Suppressor macrophage treated with lipopolysaccharide for 1 hour (primary cell): ENCODE measurements around the gene TRAPPC13.
A peak's percentile ranks its signal among the peaks of the same experiment; 100 is the strongest.
"Not testable (repeated sequence)": the region's sequence is repeated elsewhere in the genome, so short reads cannot be mapped to it uniquely, and the experiment has no call there.

Source experiments
- DNase-seq, 3 donors: peaks; one replicate each; pipeline ENCODE4 v3.0.0-alpha.2; 2020 to 2022

Gene TRAPPC13

GRCh38 chr5:65624571-65625555, at the start of gene TRAPPC13, which contains the start of gene SHLD3:
Gene TRAPPC13 (plus strand): TSS chr5:65625027. CDS start chr5:65625061, 34 bp downstream.
Gene SHLD3 (plus strand): TSS chr5:65625027. CDS start chr5:65629588, 4,561 bp downstream.
- DNase-seq: peak; percentile 86 to 91 (median 90)

DNA sequence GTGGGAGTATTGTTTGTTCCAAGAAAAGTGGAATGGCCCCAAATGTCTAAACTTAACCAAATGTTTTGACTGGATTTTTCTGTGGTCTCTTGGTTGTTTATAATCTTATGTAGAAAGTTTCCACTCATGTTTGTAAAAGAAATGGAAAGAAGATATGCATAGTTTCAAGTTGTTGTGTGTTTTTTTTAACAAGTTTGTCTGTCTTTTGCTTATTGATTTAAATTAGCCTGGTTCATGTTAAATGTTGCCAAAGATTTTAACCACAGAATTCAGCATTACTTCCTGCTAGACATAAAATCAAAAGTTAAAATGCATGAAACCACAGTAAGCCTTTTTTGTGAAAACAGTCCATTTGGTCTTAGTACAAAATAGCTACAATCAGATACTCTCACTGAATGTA, 47.7 kb upstream of the TRAPPC13 start:
- DNase-seq: no peak

DNA sequence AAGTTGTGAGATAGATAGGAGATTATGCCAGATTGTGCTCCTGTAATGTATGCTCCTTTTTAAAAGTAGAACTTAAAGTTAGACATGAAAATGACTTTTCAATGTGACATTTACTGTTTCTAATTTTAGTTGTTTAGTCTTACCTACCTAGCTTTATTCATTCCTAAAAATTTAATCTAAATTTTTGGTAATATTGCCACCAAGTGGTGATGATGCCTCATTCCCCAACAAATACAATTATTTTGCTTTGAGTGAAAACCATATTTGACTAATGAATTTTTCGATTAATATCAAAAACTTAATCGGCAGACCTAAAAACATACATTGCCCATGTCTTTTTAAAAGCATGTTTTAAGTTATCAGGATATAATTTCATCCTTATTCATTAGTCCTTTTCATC, 36.1 kb upstream of the TRAPPC13 start:
- DNase-seq: no peak

DNA sequence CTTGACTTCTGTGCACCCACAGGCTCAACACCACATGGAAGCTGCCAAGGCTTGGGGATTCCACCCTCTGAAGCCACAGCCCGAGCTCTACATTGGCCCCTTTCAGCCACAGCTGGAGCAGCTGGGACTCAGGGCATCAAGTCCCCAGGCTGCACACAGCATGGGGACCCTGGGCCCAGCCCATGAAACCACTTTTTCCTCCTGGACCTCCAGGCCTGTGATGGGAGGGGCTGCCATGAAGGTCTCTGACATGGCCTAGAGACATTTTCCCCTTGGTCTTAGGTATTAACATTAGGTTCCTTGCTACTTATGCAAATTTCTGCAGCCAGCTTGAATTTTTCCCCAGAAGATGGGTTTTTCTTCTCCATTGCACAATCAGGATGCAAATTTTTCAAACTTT, 23.1 kb upstream of the TRAPPC13 start:
- DNase-seq: peak in 2 of 3 donors; percentile 2 to 39

- no peak for DNase-seq
Measured at GRCh38 chr5:65611524-65611923, 13.3 kb upstream of the TRAPPC13 start.

GRCh38 chr5:65612298-65612907, 12.4 kb upstream of the TRAPPC13 start:
- no peak for DNase-seq

GRCh38 chr5:65620021-65620420, 4.8 kb upstream of the TRAPPC13 start:
- no peak for DNase-seq

DNA sequence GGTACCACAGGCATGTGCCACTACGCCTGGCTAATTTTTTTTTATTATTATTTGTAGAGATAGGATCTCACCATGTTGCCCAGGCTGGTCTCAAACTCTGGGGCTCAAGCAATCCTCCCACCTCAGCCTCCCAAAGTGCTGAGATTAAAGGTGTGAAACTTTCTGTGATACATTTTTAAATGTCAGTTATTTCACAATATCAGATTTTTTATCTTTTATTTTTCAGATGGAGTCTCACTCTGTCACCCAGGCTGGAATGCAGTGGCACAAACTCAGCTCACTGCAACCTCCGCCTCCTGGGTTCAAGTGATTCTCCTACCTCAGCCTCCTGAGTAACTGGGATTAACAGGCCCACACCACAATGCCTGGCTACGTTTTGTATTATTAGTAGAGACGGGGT, 2.9 kb upstream of the TRAPPC13 start:
- not testable (repeated sequence) for DNase-seq

DNA sequence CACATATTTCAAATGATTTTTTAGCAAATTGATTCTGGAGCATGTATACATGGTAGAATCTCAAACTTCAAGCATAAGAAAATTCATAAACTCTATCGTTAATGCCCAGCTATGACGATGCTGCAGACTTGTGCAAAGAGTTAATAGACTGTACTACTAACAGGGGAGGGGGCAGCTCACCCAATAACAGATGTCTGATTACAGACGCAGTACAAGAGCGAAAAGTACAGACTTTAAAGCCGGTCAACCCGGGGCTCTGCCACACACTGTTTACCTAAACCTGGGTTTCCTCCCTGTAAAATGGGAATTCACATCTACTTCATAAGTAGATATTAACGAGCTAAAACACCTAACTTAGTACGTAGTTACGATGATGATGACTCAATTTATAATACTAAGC, 1.3 kb upstream of the TRAPPC13 start:
- DNase-seq: peak in 1 of 3 donors; percentile 8

DNA sequence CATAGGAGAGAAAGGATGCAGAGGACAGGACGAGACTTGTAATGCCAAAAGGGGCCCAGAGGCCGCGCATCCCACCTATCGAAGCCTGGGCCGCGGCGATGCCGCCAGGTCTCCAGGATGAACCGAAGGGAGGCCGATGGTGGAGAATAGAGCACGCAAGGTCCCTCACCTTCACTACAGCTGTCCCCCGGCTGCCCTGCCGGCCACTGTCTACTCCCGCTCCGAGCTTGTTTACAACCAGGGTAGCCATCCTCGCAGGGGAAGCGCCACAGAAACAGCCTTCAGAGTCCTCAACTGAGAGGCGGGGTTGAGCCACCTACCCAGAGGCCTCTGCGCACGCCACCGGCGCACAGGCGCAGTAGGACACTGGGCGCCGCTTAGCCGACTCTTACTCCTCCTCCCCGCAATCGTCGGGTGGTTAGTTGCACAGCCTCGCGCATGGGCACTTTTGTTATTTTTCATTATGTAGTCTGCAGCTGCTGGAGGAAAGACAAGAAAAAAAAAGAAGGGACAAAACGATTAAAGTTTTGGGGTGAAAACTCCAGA, 729 bp upstream of the TRAPPC13 start, which contains the start of gene TRIM23:
Gene TRIM23, minus strand, starts transcription at position 309 of the 546 bp plus-strand sequence. Its CDS starts 59 bp downstream, at position 250.
- peak; percentile 96 for DNase-seq

DNA sequence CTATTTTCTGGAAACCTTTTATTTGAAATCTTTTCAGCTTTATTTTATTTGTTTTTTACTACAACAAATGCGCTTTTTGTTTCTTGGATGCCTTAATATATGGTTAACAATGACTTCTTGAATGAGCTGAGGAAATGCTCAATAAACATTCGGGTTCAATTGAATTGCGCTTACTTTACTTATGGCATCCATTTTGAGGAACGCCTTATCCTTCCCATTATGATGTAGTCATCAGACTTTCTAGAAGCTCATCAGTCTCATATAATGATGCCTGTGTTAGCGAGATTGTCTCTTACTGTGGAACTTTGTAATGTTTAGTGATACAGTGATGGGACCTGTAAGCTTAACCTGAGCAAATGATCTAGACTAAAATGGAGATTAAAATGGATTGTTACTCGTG, 916 bp downstream of the TRAPPC13 start:
- peak in 2 of 3 donors; percentile 13 to 20 for DNase-seq

DNA sequence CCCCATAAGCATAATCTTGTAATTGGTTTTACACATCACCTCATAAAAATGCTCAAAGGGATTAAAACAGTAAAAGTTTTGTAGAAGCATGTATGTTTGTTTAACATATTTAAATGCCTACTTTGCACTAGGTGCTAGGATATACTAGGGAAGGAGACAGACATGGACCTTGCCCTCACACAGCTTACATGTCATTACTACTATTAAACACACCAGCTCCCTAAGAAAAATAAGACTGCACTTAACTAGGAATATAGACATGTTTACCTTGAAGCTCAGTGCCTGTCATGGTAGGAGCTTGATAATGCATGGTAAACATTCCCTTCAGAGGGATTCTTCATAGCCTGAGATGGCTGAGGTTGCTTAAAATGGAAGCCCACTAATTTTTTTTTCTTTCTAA, 6.2 kb downstream of the TRAPPC13 start:
- DNase-seq: no peak

- DNase-seq: no peak
Measured at GRCh38 chr5:65640240-65640639, 15.4 kb downstream of the TRAPPC13 start.

DNA sequence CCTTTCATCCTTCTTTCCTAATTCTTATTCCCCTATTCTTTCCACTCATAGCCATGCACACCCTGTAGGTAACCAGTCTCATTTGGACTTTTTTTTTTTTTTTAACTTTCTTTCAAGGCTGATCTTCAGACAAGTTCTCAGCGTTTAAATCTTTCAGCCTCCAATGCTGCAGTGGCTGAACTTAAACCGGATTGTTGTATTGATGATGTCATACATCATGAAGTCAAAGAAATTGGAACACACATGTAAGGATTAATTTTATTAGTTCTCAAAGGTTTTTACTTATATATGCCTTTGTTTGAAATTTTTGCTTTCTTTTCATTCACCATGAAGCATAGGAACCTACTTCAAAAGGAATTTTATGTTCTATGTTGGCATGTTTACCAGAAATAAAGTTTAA, 22.1 kb downstream of the TRAPPC13 start:
- no peak for DNase-seq

DNA sequence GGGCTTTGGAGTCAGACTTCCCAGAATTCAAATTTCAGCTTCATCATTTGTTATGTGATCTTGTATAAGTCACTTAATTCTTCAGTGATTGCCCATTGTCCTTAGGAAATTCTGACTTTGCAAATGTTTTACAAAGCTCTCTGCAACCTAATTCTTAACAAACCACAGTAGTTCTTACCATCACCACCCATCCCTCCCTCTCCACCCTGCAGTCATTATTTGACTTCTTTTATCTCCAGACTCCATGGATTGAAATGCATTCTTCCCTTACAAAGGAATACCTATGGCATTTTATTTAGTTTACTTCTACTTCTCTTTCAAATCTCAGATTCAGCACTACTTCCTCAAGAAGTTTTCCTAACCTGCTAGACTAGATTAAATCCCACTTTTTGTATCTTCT, 23.1 kb downstream of the TRAPPC13 start:
- no peak for DNase-seq

- no peak for DNase-seq
Measured at GRCh38 chr5:65651144-65651543, 26.3 kb downstream of the TRAPPC13 start.

DNA sequence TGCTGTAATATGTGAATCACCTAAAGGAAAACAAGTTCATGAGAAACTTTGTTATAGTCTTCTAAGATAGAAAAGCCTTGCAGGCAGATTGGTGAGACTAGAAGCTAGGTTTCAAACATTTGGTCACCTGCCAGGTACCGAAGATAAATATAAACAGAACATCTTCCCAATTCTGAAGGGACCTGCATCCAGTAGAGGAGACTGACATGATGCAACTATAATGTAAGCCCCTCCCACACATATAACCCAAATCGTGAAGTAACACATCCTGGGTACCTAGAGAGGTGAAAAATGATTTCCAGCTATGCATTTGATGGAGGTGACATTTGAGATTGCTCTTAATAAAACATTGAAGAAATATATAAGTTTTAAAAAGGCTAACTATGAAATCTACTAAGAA, 29.9 kb downstream of the TRAPPC13 start:
- no peak for DNase-seq

DNA sequence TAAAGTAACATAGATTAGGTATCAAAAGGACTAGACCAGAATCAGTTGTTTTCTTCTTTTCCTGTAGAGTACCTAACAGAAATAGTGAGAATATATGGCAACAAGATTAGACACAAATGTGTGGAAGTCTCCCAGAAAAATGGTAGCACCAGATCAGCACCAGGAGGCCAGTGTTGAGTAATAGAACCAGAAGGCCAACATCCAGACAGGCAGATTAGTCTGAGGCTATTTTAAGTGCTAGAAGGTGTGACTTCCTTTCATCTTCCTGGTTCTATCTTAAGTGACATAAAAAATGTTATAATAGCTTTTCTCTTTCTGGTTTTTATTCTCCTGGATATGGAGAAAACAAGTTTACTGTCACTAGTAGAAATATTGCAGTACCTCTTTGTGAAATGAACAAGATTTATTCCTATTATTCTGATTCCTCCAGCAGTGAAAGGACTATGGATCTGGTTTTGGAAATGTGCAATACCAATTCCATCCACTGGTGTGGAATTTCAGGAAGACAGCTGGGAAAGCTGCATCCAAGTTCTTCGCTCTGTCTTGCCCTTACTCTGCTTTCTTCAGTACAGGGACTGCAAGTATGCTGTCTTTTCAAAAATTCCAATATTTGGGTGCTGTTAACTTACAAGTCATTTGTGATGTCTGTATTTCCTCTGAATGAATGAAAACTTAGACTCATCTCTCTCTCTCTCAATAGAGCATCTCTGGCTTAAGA, 39.1 kb downstream of the TRAPPC13 start:
- no peak for DNase-seq

GRCh38 chr5:65668696-65669095, 43.9 kb downstream of the TRAPPC13 start:
- DNase-seq: peak; percentile 56 to 77 (median 72)

DNA sequence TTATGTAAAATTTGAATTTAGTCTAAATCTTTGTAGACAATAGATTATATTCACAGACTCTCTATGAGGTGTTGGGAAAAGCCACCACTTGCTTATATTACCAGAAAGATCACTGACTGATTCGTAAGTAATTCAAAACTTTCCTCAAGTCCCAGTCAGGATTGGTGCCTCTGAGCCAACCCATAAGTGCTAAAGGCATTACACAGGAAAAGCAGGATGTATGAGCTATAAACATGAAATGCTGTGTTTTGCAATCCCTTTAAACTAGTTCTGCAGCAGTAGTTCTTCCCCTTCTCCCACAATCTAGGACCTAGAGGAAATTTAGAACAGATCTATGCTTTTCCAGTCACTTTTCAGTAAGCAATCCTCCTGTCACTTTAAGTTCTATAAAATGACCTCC, 48.0 kb downstream of the TRAPPC13 start:
- peak; percentile 28 to 59 (median 45) for DNase-seq

- DNase-seq: no peak
Measured at GRCh38 chr5:65674749-65675148, 49.9 kb downstream of the TRAPPC13 start.

- peak in 1 of 3 donors; percentile 33 for DNase-seq
Measured at GRCh38 chr5:65676056-65676455, 51.2 kb downstream of the TRAPPC13 start.

- DNase-seq: no peak
Measured at GRCh38 chr5:65682148-65682547, 57.3 kb downstream of the TRAPPC13 start.
